SIG-M5 treated with dmso at 0.1 percent for 504 hours (cell line): ENCODE results near the gene POLL.

ENCODE experiments used
- DNase-seq: peaks from one replicate; lab custom pipeline; 2025; ENCODE audit not compliant: unreplicated experiment; lab: John Stamatoyannopoulos, UW

The POLL gene

GRCh38 chr10:101561068-101561915 lies 26.8 kb downstream of the POLL start:
- DNase-seq, result no peak

- no peak for DNase-seq
Measured at GRCh38 chr10:101560298-101561067, 27.6 kb downstream of the POLL start.

GRCh38 chr10:101559596-101560297 lies 28.3 kb downstream of the POLL start:
- no peak for DNase-seq

GRCh38 chr10:101558671-101559595 lies 29.1 kb downstream of the POLL start:
- no peak for DNase-seq

GRCh38 chr10:101558204-101558603 lies 29.9 kb downstream of the POLL start:
- peak; percentile 45 for DNase-seq

- DNase-seq, result no peak
Measured at GRCh38 chr10:101557541-101557940, 30.5 kb downstream of the POLL start.

- no peak for DNase-seq
Measured at GRCh38 chr10:101552442-101552841, 35.6 kb downstream of the POLL start.

GRCh38 chr10:101550965-101551364 lies 37.1 kb downstream of the POLL start:
- DNase-seq, result no peak

GRCh38 chr10:101545898-101546297 lies 42.2 kb downstream of the POLL start:
- DNase-seq, result no peak

- no peak for DNase-seq
Measured at GRCh38 chr10:101538446-101538845, 49.6 kb downstream of the POLL start.

- DNase-seq, result peak; percentile 29
Measured at GRCh38 chr10:101536800-101537199, 51.3 kb downstream of the POLL start.

- no peak for DNase-seq
Measured at GRCh38 chr10:101535949-101536348, 52.1 kb downstream of the POLL start.

- no peak for DNase-seq
Measured at GRCh38 chr10:101529725-101530553, 58.1 kb downstream of the POLL start.

GRCh38 chr10:101529207-101529606 lies 58.9 kb downstream of the POLL start:
- no peak for DNase-seq
